Measurements from ENCODE around the gene NUTF2. TPM values are rescaled to one million over a fixed set of nuclear protein-coding genes. Genes with fewer than 3 reads are reported as not detected.
A peak's percentile ranks its signal among the peaks of the same experiment; 100 is the strongest.

Gene NUTF2
- total and polyA plus RNA-seq, 2 donors (not counting 1 experiment from before 2014, with no cell fraction given), result 127 to 310 TPM

DNA sequence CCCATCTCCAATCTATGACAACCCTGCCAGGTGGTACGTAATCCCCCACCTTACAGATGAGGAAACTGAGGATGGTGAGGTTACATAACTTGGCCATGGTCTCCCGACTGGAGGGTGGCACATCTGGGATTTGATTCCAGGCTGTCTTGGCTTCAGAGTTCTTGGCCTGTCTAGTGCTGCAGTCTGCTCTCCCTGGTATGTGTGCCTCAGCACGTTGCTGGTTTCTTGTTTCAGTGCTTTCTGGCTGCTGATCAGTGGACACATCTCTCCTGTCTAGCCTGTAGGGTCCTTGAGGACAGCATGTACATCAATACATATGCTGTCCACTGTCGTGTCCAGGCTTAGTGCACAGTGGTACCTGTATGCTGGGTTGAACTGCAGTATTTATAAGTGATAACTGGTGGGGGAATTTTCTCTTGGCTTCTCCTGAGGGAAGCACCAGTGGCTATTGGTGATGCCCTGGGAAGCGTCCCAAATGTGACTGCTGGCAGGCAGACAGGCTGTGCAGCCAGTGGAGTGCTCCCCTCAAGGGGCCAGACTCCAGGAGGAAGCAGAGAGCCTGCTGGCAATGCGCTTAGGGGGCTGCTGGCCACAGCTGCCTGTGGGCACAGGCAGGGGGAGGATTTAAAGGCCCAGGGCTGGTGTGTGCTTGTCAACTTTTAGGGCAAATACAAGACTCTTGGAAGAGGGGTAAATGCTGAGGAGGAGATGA lies 70.6 kb downstream of the NUTF2 start:
- TF ChIP-seq, protein P1, sequence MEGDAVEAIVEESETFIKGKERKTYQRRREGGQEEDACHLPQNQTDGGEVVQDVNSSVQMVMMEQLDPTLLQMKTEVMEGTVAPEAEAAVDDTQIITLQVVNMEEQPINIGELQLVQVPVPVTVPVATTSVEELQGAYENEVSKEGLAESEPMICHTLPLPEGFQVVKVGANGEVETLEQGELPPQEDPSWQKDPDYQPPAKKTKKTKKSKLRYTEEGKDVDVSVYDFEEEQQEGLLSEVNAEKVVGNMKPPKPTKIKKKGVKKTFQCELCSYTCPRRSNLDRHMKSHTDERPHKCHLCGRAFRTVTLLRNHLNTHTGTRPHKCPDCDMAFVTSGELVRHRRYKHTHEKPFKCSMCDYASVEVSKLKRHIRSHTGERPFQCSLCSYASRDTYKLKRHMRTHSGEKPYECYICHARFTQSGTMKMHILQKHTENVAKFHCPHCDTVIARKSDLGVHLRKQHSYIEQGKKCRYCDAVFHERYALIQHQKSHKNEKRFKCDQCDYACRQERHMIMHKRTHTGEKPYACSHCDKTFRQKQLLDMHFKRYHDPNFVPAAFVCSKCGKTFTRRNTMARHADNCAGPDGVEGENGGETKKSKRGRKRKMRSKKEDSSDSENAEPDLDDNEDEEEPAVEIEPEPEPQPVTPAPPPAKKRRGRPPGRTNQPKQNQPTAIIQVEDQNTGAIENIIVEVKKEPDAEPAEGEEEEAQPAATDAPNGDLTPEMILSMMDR (conservative IDR thresholded peaks at IDR 0.05 in 1 of 2, IDR thresholded peaks at IDR 0.05 in 1 of 2; ENCODE audit: low read depth in 1 of 2, low read length in 2 of 2), result peak in 1 of 2 donors; percentile 4
- no peak for TF ChIP-seq EZH2 (IDR thresholded peaks at IDR 0.05; ENCODE audit: low read length, missing control alignments)
- peaks cover 2% of the 10 kb centered on the region for H4K20me1 ChIP-seq (ENCODE audit: control insufficient read depth, extremely low read depth, insufficient read depth, low read length)
- H2AFZ ChIP-seq (ENCODE audit: low read length), result no peak overlapping the region
- no peaks in the 10 kb centered on the region for H3K9me3 ChIP-seq (ENCODE audit: control insufficient read depth, insufficient read depth, low read depth, low read length)
- H3K79me2 ChIP-seq (ENCODE audit: control insufficient read depth, insufficient read depth, low read length), result peaks cover 9% of the 10 kb centered on the region
- H3K9ac ChIP-seq (ENCODE audit: insufficient read depth, low read length), result no peak overlapping the region
- H3K4me2 ChIP-seq (ENCODE audit: extremely low read depth, insufficient read depth, low read length), result peak overlapping the region; percentile 20
- H3K27me3 ChIP-seq (ENCODE audit: control insufficient read depth, insufficient read depth, low read length), result no peaks in the 10 kb centered on the region
- H3K36me3 ChIP-seq (ENCODE audit: control insufficient read depth, insufficient read depth, low read length), result peaks cover 1% of the 10 kb centered on the region
- H3K27ac ChIP-seq (ENCODE audit: insufficient read depth, low read length), result peak overlapping the region; percentile 59
- DNase-seq (ENCODE audit: low read depth in 2 of 2), result peak in 1 of 2 donors; percentile 20
- H3K4me3 ChIP-seq (replicated peaks in 1 of 4; ENCODE audit: control extremely low read depth in 1 of 4, insufficient read depth in 1 of 4, low read depth in 3 of 4, low read length in 4 of 4), result no peak overlapping the region
- peaks cover 16% of the 10 kb centered on the region for H3K4me1 ChIP-seq (ENCODE audit: control insufficient read depth, extremely low read depth, insufficient read depth, low read length)

DNA sequence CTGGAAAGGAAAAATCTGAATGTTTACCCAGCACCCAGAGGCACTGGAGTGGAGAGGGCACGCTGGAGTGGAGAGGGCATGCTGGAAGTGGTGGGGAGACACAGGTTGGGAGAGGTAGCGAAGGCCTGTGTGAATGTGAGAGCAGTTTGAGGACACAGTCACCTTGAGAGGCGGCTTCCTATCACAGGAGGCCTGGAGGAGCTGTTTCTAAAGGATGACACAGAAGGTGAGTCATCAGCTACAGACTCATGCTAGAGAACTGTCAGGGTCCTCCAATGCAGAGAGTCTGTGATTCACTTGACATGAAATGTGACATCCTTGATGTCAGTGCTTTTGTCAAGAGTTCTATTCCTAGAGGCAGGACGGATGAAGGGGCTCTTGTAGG lies 71.1 kb downstream of the NUTF2 start:
- TF ChIP-seq, protein P1 (conservative IDR thresholded peaks at IDR 0.05 in 1 of 2, IDR thresholded peaks at IDR 0.05 in 1 of 2; ENCODE audit: low read depth in 1 of 2, low read length in 2 of 2), result no peak
- TF ChIP-seq EZH2 (IDR thresholded peaks at IDR 0.05; ENCODE audit: low read length, missing control alignments), result no peak
- Histone ChIP-seq H3K27ac (ENCODE audit: insufficient read depth, low read length) (peak overlapping the region; percentile 59), H3K4me3 (replicated peaks in 1 of 4; ENCODE audit: control extremely low read depth in 1 of 4, insufficient read depth in 1 of 4, low read depth in 3 of 4, low read length in 4 of 4) (no peak overlapping the region), H3K4me1 (ENCODE audit: control insufficient read depth, extremely low read depth, insufficient read depth, low read length) (peaks cover 16% of the 10 kb centered on the region), H3K9ac (ENCODE audit: insufficient read depth, low read length) (no peak overlapping the region), H3K36me3 (ENCODE audit: control insufficient read depth, insufficient read depth, low read length) (peaks cover 1% of the 10 kb centered on the region), H3K9me3 (ENCODE audit: control insufficient read depth, insufficient read depth, low read depth, low read length) (no peaks in the 10 kb centered on the region), H3K4me2 (ENCODE audit: extremely low read depth, insufficient read depth, low read length) (peak overlapping the region; percentile 33), H4K20me1 (ENCODE audit: control insufficient read depth, extremely low read depth, insufficient read depth, low read length) (peaks cover 2% of the 10 kb centered on the region), H3K79me2 (ENCODE audit: control insufficient read depth, insufficient read depth, low read length) (peaks cover 9% of the 10 kb centered on the region), H2AFZ (ENCODE audit: low read length) (no peak overlapping the region), H3K27me3 (ENCODE audit: control insufficient read depth, insufficient read depth, low read length) (no peaks in the 10 kb centered on the region)
- DNase-seq (ENCODE audit: low read depth in 2 of 2), result peak; percentile 50 to 81

GRCh38 chr16:67919622-67920221 lies 73.0 kb downstream of the NUTF2 start:
- no peak overlapping the region for H3K27ac ChIP-seq (ENCODE audit: insufficient read depth, low read length)
- TF ChIP-seq, protein P1 (conservative IDR thresholded peaks at IDR 0.05 in 1 of 2, IDR thresholded peaks at IDR 0.05 in 1 of 2; ENCODE audit: low read depth in 1 of 2, low read length in 2 of 2), result no peak
- TF ChIP-seq EZH2 (IDR thresholded peaks at IDR 0.05; ENCODE audit: low read length, missing control alignments), result no peak
- no peak for DNase-seq (ENCODE audit: low read depth in 2 of 2)
- peaks cover 2% of the 10 kb centered on the region for H4K20me1 ChIP-seq (ENCODE audit: control insufficient read depth, extremely low read depth, insufficient read depth, low read length)
- H3K4me1 ChIP-seq (ENCODE audit: control insufficient read depth, extremely low read depth, insufficient read depth, low read length), result peaks cover 16% of the 10 kb centered on the region
- H3K36me3 ChIP-seq (ENCODE audit: control insufficient read depth, insufficient read depth, low read length), result peaks cover 1% of the 10 kb centered on the region
- no peaks in the 10 kb centered on the region for H3K9me3 ChIP-seq (ENCODE audit: control insufficient read depth, insufficient read depth, low read depth, low read length)
- H3K27me3 ChIP-seq (ENCODE audit: control insufficient read depth, insufficient read depth, low read length), result no peaks in the 10 kb centered on the region
- H2AFZ ChIP-seq (ENCODE audit: low read length), result no peak overlapping the region
- H3K4me3 ChIP-seq (replicated peaks in 1 of 4; ENCODE audit: control extremely low read depth in 1 of 4, insufficient read depth in 1 of 4, low read depth in 3 of 4, low read length in 4 of 4), result no peak overlapping the region
- no peak overlapping the region for H3K9ac ChIP-seq (ENCODE audit: insufficient read depth, low read length)
- H3K4me2 ChIP-seq (ENCODE audit: extremely low read depth, insufficient read depth, low read length), result no peak overlapping the region
- H3K79me2 ChIP-seq (ENCODE audit: control insufficient read depth, insufficient read depth, low read length), result peaks cover 9% of the 10 kb centered on the region

All from fibroblast of lung (primary cell).